ENCODE data around the gene CACNA1C.
"Not testable (repeated sequence)": the region's sequence is repeated elsewhere in the genome, so short reads cannot be mapped to it uniquely, and the experiment has no call there.

CACNA1C gene

GRCh38 chr12:2737656-2738241 lies 685.0 kb downstream of the CACNA1C start:
- no peak for DNase-seq

DNA sequence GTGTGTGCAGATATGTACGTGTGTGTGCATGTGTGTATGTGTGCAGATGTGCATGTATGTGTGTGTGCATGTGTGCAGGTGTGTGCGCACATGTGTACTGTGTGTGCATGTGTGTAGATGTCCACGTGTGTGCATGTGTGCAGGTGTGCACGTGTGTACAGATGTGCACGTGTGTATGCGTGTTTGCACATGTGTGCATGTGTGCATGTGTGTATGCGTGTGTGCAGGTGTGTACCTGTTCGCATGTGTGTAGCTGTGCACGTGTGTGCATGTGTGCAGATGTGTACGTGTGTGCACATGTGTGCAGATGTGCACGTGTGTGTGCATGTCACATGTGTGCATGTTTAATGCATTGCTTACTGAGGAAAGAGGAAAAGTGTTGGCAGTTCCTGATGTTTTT lies 686.3 kb downstream of the CACNA1C start:
- DNase-seq: no peak

- no peak for DNase-seq
These were observed 687.2 kb downstream of the CACNA1C start for GRCh38 chr12:2739832-2740641.

- DNase-seq: not testable (repeated sequence)
These were observed 689.2 kb downstream of the CACNA1C start for GRCh38 chr12:2742037-2742436.

- DNase-seq: no peak
These were observed 690.7 kb downstream of the CACNA1C start for GRCh38 chr12:2743478-2743877.

GRCh38 chr12:2745655-2746054 lies 692.9 kb downstream of the CACNA1C start:
- DNase-seq: no peak
